GM12865 (cell line): ENCODE results near the gene ZFPM1.

Source experiments
- DNase-seq: peaks from one replicate; pipeline ENCODE4 v3.0.0; 2010; ENCODE audit warnings: low read depth
- H3K4me3 ChIP-seq: 2 replicates; pipeline ENCODE4 v1.5.1; 2011; ENCODE audit warnings: mild to moderate bottlenecking, low read depth, low read length, control low read depth
- CTCF ChIP-seq: IDR thresholded peaks from 2 replicates; pipeline ENCODE4 v1.5.1; 2011; ENCODE audit warnings: low read length, control low read depth, low read depth, inconsistent platforms; ENCODE audit not compliant: insufficient read depth; ENCODE audit errors: missing control alignments

Gene ZFPM1

GRCh38 chr16:88497561-88498462 is 44.7 kb downstream of the ZFPM1 start:
- DNase-seq = no peak
- no peak for TF ChIP-seq CTCF
- no peak overlapping the region for H3K4me3 ChIP-seq

GRCh38 chr16:88498576-88499208 is 45.6 kb downstream of the ZFPM1 start:
- TF ChIP-seq CTCF = no peak
- H3K4me3 ChIP-seq = no peak overlapping the region
- no peak for DNase-seq

- no peak for DNase-seq
- no peak for TF ChIP-seq CTCF
- no peak overlapping the region for H3K4me3 ChIP-seq
Measured at GRCh38 chr16:88499292-88499691, 46.2 kb downstream of the ZFPM1 start.

GRCh38 chr16:88499836-88500251 is 46.8 kb downstream of the ZFPM1 start:
- TF ChIP-seq CTCF = no peak
- no peak for DNase-seq
- H3K4me3 ChIP-seq = no peak overlapping the region

GRCh38 chr16:88500255-88500661 is 47.2 kb downstream of the ZFPM1 start:
- no peak for TF ChIP-seq CTCF
- DNase-seq = no peak
- H3K4me3 ChIP-seq = no peak overlapping the region

GRCh38 chr16:88502371-88502770 is 49.3 kb downstream of the ZFPM1 start:
- no peak overlapping the region for H3K4me3 ChIP-seq
- DNase-seq = no peak
- no peak for TF ChIP-seq CTCF
